Measurements from ENCODE around the gene OR10V1. TPM values are rescaled to one million over a fixed set of nuclear protein-coding genes. Genes with fewer than 3 reads are reported as not detected.

Gene OR10V1
- total RNA-seq, 4 donors from 2014 or later: not detected

- TF ChIP-seq CTCF (IDR thresholded peaks at IDR 0.05; ENCODE audit: low read depth): no peak
Measured at GRCh38 chr11:59729834-59730233, 16.2 kb upstream of the OR10V1 start.

- no peak for TF ChIP-seq CTCF (IDR thresholded peaks at IDR 0.05; ENCODE audit: low read depth)
Measured at GRCh38 chr11:59728913-59729312, 15.3 kb upstream of the OR10V1 start.

GRCh38 chr11:59728154-59728553 is 14.5 kb upstream of the OR10V1 start:
- TF ChIP-seq CTCF (IDR thresholded peaks at IDR 0.05; ENCODE audit: low read depth): no peak

- no peak for TF ChIP-seq CTCF (IDR thresholded peaks at IDR 0.05; ENCODE audit: low read depth)
Measured at GRCh38 chr11:59727426-59727825, 13.8 kb upstream of the OR10V1 start.

- TF ChIP-seq CTCF (IDR thresholded peaks at IDR 0.05; ENCODE audit: low read depth): no peak
Measured at GRCh38 chr11:59724066-59724465, 10.4 kb upstream of the OR10V1 start.

- no peak for TF ChIP-seq CTCF (IDR thresholded peaks at IDR 0.05; ENCODE audit: low read depth)
Measured at GRCh38 chr11:59719556-59719955, 5.9 kb upstream of the OR10V1 start.

GRCh38 chr11:59716051-59716450 is 2.4 kb upstream of the OR10V1 start:
- TF ChIP-seq CTCF (IDR thresholded peaks at IDR 0.05; ENCODE audit: low read depth): no peak

Measured in subcutaneous adipose tissue (tissue), 4 donors.